Uterus (tissue), 4 donors: Measurements from ENCODE around the gene KIF3B. TPM values are rescaled to one million over a fixed set of nuclear protein-coding genes. Genes with fewer than 3 reads are reported as not detected.

Source experiments
- DNase-seq, 2 donors: peaks; one replicate each; pipeline ENCODE4 v3.0.0-alpha.2; 2019 to 2020
- H3K27ac ChIP-seq, 2 donors: fragments of 200-600 bp; sonication (generic); 1 replicate in 1 of 2; 2 replicates in 1 of 2; pipeline ENCODE4 v1.5.1; 2016 to 2018
- H3K27me3 ChIP-seq, 2 donors: fragments of 200-600 bp; sonication (generic); one replicate each; pipeline ENCODE4 v1.5.1; 2018 to 2019; ENCODE audit warnings: control low read depth in 1 of 2
- H3K36me3 ChIP-seq, 2 donors: fragments of 200-600 bp; sonication (generic); one replicate each; pipeline ENCODE4 v1.5.1; 2019; ENCODE audit warnings: control low read depth in 1 of 2
- H3K4me1 ChIP-seq, 2 donors: fragments of 200-600 bp; sonication (generic); one replicate each; pipeline ENCODE4 v1.5.1; 2018 to 2019; ENCODE audit warnings: control low read depth in 1 of 2
- H3K4me3 ChIP-seq, 2 donors: fragments of 200-600 bp; sonication (generic); 1 replicate in 1 of 2; 2 replicates in 1 of 2; pipeline ENCODE4 v1.5.1; 2018 to 2019; ENCODE audit warnings: mild to moderate bottlenecking in 1 of 2
- H3K9me3 ChIP-seq, 2 donors: fragments of 200-600 bp; sonication (generic); one replicate each; pipeline ENCODE4 v1.5.1; 2019; ENCODE audit warnings: control low read depth in 1 of 2
- POLR2A ChIP-seq, 2 donors: fragments of 450-650 bp; IDR thresholded peaks; one replicate each; pipeline ENCODE4 v1.6.1; 2016; ENCODE audit warnings: antibody characterized with exemption in 2 of 2, mild to moderate bottlenecking in 1 of 2, moderate library complexity in 1 of 2
- intact Hi-C: fragments of 100-400 bp; cut with DNase I; formaldehyde crosslinking; loops from one replicate; pipeline ENCODE4 v1.15.1; 2023; ENCODE audit warnings: low total_unique reads
- total RNA-seq, 4 donors: library from RNA; depleted of rRNA in 3 of 4; stranded (reverse); fragments of >200 nt in 3 of 4; gene quantifications; one replicate each; pipeline versions ENCODE4 v1.1.0 to v1.2.4, GENCODE V29; 2014 to 2023
- TF ChIP-seq, protein P1 (sequence below), 4 experiments: fragments of 200-600 bp in 2 of 4; fragments of 450-650 bp in 2 of 4; sonication (generic) in 2 of 4; IDR thresholded peaks; one replicate each; pipeline ENCODE4 v1.5.1; 2016 to 2019; ENCODE audit warnings: antibody characterized with exemption in 4 of 4, mild to moderate bottlenecking in 2 of 4, moderate library complexity in 1 of 4
- donor health status: DM: yes; HTN: yes; CAD: no.

KIF3B gene
- total RNA-seq, 4 donors from 2014 or later = 3.2 to 34.2 (median 16.7) TPM

DNA sequence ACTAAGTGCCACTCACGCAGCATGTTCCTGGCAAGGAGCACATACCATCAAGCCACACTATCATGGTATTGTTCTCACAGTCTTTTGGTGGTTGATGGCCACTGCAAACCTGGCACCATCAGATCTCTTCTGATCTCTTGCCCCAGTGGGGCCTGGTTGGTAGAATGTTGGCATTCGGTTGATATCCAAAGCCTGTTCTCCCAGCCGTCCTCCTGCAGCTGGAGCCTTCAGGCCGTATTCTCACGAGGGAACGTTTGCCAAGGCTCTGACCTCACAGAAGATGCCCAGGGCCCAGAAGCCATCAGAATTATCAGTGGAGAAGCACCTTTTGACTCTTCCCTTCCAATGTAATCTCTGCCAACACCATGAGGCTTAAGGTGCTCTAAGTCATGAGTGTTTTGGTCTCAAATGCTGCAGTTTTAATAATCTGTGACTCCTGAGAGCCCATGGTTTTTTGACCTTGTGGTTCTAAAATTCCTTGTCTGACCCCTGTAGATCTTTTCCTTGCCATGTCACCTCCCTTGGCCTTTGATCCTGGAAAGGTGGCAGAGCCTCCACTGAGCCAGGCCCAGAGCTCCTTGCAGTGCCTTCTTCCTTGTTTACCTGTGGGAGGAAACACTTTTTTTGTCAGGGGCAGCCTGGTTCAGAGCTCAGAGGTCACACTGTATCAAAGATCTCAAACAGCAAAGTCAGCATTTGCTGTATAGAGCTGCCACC, 42.0 kb upstream of the KIF3B start:
- H3K4me3 ChIP-seq = no peak overlapping the region
- H3K9me3 ChIP-seq = no peaks in the 10 kb centered on the region
- no peaks in the 10 kb centered on the region for H3K4me1 ChIP-seq
- H3K27me3 ChIP-seq = no peaks in the 10 kb centered on the region
- TF ChIP-seq, protein P1, sequence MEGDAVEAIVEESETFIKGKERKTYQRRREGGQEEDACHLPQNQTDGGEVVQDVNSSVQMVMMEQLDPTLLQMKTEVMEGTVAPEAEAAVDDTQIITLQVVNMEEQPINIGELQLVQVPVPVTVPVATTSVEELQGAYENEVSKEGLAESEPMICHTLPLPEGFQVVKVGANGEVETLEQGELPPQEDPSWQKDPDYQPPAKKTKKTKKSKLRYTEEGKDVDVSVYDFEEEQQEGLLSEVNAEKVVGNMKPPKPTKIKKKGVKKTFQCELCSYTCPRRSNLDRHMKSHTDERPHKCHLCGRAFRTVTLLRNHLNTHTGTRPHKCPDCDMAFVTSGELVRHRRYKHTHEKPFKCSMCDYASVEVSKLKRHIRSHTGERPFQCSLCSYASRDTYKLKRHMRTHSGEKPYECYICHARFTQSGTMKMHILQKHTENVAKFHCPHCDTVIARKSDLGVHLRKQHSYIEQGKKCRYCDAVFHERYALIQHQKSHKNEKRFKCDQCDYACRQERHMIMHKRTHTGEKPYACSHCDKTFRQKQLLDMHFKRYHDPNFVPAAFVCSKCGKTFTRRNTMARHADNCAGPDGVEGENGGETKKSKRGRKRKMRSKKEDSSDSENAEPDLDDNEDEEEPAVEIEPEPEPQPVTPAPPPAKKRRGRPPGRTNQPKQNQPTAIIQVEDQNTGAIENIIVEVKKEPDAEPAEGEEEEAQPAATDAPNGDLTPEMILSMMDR (IDR thresholded peaks at IDR 0.05) = no peak
- no peak for TF ChIP-seq POLR2A (IDR thresholded peaks at IDR 0.05)
- H3K27ac ChIP-seq = no peak overlapping the region
- DNase-seq = no peak
- no peaks in the 10 kb centered on the region for H3K36me3 ChIP-seq
- intact Hi-C loops = no loop called here

DNA sequence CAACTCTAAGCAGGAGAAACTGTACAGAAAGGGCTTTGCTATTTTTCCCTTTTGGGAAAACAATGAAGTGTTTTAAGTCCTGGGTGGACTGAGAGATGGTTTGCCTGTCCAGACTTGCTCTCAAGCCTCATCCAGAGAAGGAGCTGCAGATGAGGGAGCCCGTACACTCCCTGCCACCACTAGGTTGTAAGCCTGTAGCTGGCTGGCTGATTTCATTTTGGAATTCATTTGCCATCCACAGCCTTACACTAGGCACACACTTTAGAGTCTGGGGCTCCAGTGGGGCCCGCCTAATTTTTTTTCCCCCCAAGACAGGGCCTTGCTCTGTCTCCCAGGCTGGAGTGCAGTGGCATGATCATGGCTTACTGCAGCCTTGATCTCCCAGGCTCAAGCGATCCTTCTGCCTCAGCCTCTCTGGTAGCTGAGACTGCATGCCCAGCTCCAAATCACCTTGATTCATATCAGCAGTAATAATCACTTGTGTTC, 41.4 kb upstream of the KIF3B start:
- H3K4me1 ChIP-seq = no peaks in the 10 kb centered on the region
- intact Hi-C loops = no loop called here
- no peak overlapping the region for H3K4me3 ChIP-seq
- H3K27ac ChIP-seq = no peak overlapping the region
- no peaks in the 10 kb centered on the region for H3K36me3 ChIP-seq
- H3K9me3 ChIP-seq = no peaks in the 10 kb centered on the region
- DNase-seq = no peak
- no peaks in the 10 kb centered on the region for H3K27me3 ChIP-seq
- TF ChIP-seq, protein P1 (IDR thresholded peaks at IDR 0.05) = no peak
- no peak for TF ChIP-seq POLR2A (IDR thresholded peaks at IDR 0.05)

DNA sequence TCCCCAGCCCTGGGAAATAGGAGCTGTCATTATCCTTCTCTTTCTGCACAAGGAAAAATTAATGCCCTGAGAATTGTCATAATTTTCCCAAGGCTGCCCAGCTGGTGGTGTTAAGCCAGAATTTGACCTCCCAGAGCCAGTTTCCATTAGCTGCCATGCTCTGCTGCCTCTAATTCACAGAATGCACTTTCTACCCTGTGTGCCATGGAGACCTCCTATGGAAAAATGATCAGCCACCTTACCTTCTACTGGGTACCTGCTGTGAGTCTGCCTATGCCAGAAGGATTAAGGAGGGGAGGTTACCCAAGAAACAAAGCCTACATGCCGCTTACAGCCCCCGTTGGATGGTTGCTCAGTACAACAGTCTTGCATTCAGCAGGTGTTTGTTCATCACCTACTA, 40.6 kb upstream of the KIF3B start:
- Histone ChIP-seq H3K36me3 (no peaks in the 10 kb centered on the region), H3K9me3 (no peaks in the 10 kb centered on the region), H3K4me3 (no peak overlapping the region), H3K27me3 (no peaks in the 10 kb centered on the region), H3K27ac (no peak overlapping the region), H3K4me1 (no peaks in the 10 kb centered on the region)
- DNase-seq = no peak
- intact Hi-C loops = no loop called here
- TF ChIP-seq, protein P1 (IDR thresholded peaks at IDR 0.05) = no peak
- TF ChIP-seq POLR2A (IDR thresholded peaks at IDR 0.05) = no peak

DNA sequence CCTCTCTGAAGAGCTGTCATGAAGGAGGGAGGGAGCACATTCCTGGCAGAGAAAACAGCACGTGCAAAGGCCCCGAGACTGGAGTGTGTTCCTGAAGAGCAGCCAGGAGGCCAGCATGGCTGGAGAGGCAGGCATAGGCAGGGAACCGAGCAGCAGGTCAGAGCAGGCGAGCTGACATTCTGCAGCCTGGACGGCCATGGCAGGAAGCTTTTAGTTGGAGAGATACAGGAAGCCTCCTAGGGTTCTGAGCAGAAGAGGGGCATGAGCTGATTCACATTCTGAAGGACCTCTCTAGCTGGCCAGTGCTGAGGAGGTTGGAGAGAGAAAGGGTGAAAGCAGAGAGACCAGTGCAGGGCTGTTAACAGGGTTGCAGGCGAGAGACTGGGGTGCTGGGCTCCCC, 40.0 kb upstream of the KIF3B start:
- TF ChIP-seq, protein P1 (IDR thresholded peaks at IDR 0.05) = no peak
- no peak for TF ChIP-seq POLR2A (IDR thresholded peaks at IDR 0.05)
- Histone ChIP-seq H3K27me3 (no peaks in the 10 kb centered on the region), H3K27ac (no peak overlapping the region), H3K4me3 (no peak overlapping the region), H3K9me3 (no peaks in the 10 kb centered on the region), H3K36me3 (no peaks in the 10 kb centered on the region), H3K4me1 (no peaks in the 10 kb centered on the region)
- intact Hi-C loops = no loop called here
- no peak for DNase-seq

DNA sequence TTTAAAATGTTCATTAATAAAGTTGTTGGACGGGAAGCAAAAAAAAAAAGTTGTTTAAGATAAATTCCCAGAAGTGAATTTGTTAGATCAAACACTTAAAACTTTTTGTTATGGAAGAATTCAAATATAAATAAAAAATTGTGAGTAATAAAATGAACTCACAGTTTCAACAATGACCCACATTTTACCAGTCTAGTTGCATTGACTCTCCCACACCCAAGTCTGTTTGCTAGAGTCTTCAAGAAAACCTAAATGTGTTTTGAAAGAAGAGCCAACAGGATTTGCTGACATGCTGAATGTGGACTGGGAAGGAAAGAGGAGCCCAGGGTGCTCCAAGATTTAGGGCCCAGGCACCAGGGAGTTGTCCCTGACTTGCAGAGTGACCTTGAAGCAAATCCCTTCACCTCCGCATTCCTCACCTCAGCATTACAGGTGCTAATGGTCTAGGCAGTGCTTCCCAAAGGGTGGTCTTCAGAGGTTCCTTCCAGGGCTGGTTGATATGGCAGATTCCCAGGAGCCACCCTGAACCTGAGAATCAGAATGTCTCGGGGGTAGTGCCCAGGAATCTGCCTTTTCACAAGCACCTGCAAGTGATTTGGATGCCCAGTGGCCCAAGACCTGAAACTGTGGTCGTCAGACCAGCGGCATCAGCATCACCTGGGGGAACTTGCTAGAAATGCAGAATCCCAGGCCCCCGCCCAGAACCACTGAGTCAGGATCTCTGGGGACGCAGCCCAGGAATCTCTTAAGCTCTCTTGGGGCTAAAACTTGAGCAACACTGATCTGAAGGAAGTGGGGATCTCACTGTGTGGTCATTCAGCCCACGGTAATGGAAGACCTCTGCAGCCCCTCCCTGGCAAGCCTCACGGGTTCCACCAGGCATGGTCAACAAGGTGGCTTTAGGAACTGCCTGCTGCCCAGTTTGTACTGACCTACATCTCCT, 38.7 kb upstream of the KIF3B start:
- Histone ChIP-seq H3K27ac (no peak overlapping the region), H3K9me3 (no peaks in the 10 kb centered on the region), H3K36me3 (no peaks in the 10 kb centered on the region), H3K4me3 (no peak overlapping the region), H3K27me3 (no peaks in the 10 kb centered on the region), H3K4me1 (no peaks in the 10 kb centered on the region)
- DNase-seq = no peak
- intact Hi-C loops = no loop called here
- no peak for TF ChIP-seq POLR2A (IDR thresholded peaks at IDR 0.05)
- TF ChIP-seq, protein P1 (IDR thresholded peaks at IDR 0.05) = no peak
